NOMO-1 (cell line): ENCODE results near the gene NDST1.
A peak's percentile ranks its signal among the peaks of the same experiment; 100 is the strongest.
"Not testable (repeated sequence)": the region's sequence is repeated elsewhere in the genome, so short reads cannot be mapped to it uniquely, and the experiment has no call there.

Experiments used
- DNase-seq, 2 experiments: peaks; one replicate each; lab custom pipeline; 2025; ENCODE audit not compliant: unreplicated experiment in 2 of 2; lab: John Stamatoyannopoulos, UW

The NDST1 gene

DNA sequence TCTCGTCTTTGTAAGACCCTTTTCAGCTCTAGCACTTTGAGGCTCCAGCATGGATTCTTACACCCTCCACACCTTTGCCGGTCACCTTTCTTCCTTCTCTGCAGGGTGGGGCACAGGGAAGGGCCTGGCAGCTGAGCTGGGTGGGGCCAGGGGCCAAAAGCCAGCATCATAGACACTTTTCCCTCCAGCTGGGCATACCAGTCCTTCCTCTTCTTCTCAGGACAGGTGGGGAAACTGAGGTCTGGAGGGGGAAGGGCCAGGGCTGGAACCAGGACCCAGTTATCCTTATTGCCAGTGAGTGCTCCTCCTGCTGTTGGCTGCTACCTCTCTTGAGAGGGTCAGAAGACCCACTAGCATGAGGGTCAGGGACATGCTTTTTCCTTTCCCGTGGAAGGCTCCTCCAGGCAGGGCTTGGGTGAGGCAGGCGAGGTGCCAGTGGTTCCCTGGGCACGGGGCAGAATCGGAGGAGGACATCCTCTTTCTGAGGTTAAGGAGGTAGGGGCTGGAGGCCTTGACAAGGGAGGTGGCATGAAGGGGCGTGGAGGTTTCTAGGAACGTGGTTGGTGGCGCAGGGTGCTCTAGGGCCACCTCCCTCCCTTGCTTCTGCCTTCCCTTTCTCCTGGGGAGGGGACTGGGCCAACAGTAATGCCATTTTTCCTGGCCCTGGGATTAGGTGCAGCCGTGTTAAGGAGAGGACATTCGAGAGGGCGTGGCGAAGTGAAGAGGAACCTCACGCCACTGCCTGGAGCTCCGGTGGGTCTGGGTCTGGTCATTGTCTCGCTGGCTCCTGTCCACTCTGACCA is at the start of gene NDST1:
TSS of gene NDST1 (plus strand) at position 658 of the 803 bp plus-strand sequence. CDS start 13,124 bp downstream, outside the sequence.
- DNase-seq = no peak

DNA sequence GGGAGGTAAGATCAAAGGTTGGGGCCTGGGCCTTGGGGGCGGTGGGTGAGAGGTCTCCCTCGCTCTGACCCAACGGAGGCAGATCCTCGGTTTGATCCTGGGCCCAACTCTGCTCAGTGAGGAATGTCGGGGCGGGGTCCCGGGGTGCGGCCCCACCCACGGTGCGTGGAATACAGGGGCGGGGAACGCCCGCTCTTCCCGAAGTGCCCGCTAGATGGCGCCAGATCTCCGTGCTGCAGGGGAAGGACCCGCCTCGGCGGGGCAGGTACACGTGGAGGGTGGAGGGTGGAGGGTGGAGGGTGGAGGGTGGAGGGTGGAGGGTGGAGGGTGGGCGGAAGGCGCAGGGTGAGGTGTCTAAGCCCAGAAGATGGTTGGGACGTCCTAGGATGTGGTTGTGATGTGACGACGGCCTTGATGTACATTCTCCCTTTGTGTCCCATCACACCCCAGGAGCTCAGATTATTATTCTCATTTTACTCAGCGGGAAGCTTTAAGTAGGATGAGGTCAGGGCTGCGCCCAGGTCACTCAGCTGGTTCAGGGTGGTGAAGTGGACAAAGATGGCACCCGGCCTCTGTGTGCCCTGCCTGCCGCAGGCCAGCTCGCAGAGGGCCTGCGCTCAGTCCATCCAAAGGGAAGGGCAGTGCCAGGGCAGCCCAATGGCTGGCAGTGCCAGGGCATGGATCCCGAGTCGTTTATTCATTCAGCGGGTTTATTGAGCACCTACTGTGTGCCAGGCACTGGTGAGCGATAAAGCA is 49.0 kb upstream of the NDST1 start:
- DNase-seq = peak in 1 of 2 experiments; percentile 70

DNA sequence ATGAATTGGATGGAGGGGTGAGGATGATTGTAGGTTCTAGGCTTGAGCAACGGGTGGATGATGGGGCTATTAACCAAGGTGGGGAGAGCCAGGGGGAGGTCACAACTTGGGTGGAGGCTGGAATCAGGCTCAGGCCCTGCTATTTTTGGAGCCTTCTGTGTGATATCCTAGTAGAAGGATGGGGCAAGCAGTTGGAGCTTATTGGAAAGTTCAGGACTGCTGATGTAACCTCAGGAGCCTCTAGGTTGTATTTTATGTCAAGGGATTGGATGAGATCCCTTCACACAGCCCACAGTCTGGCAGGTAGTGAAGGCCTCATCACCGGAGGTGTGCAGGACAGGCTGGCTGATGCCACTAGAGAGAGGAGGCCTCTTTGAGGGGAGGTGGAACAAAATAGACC is 47.1 kb upstream of the NDST1 start:
- DNase-seq = no peak

DNA sequence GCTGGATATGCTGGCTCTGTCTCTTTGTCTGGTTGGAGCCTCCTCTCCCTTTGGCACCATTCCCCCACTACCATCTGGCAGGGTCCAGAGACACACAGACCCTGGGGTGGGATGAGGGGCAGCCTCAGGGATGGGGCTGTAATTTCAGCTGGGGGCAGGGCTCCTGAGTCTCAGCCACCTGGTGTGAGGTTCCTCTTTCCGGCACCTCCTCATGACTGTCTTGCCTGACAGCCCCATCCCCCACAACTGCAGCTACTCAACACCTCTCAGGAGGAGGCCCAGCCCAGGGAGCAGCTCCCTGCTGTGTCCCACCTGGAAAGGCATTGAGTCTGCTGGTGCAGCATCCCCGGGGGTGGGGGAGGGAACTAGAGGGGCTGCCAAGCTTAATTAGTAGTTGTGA is 46.7 kb upstream of the NDST1 start:
- peak; percentile 66 for DNase-seq

DNA sequence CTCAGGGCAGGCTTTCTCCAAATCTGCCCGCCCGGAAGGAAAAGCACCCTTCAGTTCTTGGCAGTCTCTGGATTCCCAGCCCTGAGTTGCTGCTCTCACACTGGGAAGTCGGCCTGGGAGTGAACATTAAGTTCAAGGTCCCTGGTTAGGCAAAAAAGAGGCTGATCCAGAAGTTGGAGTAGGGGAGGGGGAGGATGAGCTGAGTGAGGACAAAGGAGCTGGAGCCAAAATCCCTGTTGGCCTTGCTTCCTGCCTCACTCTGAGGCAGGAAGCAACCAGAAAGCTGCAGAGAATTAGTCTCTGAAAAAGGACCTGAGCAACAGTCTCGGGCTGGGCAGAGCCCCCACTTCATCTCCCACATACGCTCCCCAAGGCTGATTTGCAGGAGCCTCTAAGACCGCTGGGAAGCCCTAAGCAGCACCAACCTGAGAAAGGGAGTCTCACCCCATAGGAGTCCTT is 43.3 kb upstream of the NDST1 start:
- DNase-seq = no peak

DNA sequence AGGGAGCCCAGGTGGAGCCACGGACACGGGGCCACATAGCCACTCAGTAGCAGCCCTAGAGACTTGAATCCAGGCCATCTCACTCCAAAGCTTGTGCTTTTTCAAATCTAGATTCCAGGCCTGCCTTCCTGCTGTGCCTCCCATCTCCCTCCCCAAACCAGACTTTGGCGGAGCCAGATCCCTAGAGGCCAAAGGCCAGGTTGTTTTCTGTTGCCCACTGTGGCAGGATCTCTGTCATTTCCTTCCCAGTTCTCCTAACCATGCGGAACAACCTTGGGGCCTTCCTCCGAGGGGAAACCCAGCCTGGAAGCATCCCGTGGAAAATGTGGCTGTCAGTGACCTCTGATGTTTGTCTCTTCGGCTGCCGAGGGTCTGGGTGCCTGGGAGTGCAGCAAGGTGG is 42.0 kb upstream of the NDST1 start:
- DNase-seq = no peak

DNA sequence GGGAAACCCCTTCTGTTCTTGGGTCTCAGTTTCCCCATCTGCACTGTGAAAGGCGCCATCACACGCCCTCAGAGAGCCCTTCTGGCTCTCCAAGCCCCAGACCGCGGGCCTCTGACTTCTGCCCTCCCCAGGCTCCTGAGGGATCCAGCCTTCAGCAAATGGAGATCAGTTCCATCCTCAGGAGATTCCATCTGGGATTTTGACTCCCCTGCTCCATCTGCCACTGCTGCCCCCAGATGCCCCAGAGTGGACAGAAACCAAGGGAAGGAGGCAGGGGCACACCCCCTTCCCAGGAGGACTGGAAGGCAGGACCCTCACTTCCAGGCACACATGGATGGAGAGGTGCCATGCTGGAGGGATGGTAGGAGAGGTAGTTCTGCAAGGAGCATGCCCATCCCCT is 39.7 kb upstream of the NDST1 start:
- DNase-seq = no peak

DNA sequence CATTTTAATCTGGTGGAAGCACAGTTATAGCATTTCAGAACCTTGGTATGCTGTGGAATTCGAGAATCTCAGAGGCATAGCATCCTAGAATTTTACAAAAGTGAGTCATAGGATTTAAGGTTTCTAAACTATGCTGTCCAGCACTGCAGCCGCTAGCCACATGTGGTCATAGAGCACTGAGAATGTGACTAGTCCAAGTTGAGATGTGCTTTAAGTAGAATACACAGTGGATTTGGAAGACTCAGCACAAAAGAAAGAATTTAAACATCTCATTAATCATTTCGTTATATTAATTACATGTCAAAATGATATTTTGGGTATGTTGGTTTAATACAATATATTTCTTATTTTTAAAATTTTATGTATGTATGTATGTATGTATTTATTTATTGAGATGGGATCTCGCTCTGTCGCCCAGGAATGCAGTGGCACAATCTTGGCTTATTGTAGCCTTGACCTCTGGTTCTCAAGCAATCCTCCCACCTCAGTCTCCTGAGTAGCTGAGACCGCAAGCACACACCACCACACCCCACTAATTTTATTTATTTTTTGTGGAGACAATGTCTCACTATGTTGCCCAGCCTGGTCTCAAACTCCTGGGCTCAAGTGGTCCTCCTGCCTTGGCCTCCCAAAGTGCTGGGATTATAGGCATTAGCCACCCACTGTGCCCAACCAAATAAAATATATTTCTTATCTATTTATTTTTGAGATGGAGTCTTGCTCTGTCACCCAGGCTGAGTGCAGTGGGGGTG is 38.0 kb upstream of the NDST1 start:
- no peak for DNase-seq

DNA sequence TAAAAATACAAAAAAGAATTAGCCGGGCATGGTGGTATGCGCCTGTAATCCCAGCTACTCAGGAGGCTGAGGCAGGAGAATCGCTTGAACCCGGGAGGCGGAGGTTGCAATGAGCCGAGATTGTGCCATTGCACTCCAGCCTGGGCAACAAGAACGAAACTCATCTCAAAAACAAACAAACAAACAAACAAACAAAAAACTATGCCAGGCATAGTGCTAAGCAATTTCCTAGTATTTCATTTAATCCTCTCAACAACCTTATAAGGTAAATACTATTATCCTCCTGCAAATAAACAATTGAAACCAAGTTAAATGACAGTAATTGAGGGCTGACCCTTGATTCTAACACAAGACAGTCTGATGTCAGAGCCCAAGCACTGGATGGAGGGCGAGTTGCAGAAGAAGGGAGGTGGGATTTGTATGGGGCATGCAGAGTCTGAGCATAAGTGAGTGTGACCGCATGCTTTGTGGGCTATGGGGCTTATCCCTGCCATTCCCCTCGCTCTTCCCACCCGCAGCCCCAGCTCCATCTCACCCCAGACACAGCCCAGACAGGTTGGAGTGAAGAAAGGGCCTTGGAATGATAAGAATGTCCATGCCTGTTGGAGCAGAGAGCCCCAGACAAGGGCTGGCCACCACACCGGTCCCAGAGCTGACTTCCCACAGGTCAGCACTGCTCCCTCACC is 34.1 kb upstream of the NDST1 start:
- DNase-seq = no peak

DNA sequence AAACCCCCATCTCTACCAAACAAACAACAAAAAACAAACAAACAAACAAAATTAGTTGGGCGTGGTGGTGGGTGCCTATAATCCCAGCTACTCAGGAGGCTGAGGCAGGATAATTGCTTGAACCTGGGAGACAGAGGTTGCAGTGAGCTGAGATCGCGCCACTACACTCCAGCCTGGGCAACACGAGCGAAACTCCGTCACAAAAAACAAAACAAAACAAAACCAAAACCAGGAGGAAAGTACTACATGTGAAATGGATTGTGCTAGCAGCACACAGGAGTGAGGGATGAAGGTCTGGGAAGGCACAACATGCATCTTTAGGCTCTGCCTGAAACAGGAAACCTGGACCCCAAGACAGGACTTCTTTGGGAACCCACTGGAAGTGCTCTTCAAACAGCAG is 31.4 kb upstream of the NDST1 start:
- DNase-seq = not testable (repeated sequence)

DNA sequence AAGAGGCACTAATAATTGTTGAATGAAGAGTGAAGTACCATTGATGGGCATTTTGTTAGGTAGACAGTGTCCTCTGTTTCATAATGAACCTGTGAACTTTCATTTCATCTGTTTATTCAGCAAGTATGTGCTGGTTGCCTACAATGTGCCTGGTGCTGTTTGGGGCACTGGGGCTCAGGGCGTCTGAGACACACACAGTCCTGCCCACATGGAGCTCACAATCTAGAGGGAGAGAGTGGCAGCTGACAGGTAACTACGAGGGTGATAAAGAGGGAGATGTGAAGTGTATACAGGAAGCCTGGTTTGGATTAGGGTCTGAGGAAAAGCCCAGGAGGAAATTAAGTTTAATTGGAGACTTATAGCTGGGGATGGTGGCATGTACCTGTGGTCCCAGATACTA is 28.5 kb upstream of the NDST1 start:
- no peak for DNase-seq

DNA sequence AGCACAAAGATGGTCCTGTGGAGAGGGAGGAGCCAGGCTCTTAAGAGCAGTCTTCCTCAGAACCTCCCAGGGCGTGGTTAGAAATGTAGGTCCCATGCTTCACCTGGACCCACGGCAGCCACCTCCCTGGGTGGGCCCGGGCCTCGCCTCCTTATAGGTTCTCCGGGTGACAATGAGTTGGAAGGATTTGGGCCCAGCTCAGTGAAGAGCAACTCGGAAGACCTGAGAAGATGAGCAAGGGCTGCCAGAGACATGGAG is 26.3 kb upstream of the NDST1 start:
- DNase-seq = no peak

DNA sequence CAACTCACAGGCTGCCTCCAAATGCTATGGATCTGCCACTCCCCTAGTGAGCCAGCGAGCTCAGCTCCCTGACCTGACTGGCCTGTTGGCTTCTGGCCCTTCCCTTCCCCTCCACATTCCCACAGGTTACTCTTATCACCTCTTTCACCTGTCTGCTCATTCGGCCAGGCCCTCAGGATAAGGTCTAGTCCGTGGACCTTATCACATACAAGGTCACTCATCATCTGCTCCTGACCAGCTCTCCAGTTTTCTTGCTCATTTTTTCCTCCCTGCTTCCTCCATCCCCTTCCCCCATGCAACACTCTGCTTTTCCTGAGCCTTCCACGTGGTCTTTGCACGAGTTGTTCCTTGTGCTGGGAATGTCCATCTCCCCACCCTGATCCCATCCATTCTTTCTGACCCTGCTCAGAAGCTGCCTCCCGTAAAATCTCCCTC is 25.9 kb upstream of the NDST1 start:
- DNase-seq = no peak

DNA sequence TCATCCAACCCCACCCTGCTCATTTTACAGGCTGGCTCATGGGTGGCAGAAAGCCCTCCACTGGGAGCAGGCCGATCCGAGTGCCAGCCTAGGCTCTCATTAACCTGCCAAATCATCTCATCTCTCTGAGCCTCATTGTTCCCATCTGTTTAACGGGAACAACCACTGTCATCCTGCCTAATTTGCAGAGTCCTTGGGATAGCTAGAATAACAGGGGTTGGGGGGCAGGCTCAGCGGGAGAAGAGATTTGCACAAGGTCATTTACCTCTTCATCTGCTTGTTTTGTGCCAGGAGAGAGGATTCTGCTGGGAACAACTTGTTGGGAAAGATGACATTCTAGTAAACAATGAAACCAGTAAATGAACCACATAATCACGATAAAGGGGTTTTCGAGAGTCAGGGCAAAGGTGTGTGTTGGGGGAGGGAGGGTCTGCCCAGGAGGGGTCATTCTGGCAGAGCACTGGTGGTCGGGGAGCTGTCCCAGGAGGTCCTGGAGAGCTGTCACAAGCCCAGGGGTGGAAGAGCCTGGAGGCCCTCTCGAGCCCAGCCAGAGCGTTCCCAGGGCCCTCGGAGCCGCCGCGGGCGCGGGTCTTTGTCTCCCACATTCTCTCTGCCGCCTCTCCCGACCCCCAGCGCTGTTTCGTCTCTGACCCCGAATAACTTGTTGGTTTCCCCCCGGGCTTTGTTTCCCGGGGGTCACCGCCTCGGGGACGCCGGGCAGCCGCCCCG is 22.8 kb upstream of the NDST1 start:
- DNase-seq = no peak

DNA sequence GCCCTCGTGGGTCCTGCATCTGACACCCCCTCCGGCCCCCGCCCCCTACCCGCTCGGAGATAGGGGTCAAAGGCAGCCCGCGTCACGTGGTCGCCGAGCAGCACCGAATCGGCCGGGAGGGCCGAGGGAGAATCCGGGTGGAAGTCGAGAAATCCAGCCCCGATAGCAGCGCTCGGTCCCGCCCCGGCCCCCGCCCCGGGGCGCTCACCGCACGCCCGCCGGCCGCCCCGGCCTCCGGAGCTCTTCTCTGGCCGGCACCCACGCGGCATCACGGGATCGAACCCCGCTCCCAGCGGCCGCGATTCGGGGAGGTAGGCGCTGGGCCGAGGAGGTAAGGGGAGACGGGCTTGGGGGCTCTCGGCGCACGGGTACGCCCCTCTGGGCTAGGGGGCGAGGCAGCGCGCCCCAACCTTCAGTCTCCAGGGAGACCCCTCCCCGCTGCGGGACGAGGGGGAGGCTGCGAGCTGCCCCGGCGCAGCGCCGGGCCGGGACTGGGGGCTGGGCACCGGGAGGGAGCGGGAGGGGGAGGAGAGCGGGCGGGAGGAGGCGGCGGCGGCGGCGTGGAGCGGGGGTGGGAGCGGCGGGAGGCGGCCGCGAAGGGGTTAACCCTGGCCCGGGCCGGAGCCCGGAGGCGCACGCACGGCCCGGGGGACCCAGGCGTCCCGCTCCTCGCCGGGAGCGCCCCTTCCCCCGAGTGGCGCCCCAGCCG is 22.1 kb upstream of the NDST1 start:
- no peak for DNase-seq

DNA sequence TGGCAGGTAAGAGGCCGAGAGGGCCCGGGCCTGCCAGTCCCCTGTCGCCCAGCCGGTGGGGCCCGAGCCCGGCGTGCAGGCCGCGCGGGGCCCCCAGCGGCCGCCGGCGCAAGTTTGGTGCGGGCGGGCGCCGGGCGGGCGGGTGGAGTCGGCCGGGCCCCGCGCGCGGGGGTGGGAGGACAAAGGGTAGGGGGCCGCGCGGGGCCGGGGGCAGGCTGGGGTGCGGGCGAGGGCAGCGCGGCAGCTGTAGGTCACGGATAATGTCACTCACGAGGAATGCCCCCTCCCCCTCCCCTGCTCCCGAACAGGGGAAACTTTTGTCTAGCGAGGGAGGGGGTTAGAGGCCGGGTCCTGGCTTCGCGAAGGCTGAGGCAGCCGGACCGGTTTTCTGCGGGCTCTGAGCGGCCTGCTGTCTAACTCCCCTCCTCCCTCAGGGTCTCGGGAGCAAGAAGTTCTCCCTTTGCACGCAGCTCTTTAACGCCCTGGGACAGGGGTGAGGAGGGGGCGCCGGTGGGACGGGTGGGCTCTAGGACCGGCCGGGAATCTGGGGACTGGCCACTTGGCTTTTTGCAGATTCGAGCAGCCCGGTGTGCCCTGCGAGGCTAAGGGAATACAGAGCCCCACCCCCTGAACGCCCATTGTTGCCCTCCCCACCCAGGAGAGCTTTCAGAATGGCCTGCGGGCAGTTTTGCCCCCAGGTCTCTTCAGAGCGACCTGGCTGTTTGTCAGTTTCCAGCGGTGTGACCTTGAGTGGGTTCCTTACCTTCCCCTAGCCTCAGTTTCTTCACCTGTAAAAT is 21.3 kb upstream of the NDST1 start:
- DNase-seq = peak; percentile 27 to 30

DNA sequence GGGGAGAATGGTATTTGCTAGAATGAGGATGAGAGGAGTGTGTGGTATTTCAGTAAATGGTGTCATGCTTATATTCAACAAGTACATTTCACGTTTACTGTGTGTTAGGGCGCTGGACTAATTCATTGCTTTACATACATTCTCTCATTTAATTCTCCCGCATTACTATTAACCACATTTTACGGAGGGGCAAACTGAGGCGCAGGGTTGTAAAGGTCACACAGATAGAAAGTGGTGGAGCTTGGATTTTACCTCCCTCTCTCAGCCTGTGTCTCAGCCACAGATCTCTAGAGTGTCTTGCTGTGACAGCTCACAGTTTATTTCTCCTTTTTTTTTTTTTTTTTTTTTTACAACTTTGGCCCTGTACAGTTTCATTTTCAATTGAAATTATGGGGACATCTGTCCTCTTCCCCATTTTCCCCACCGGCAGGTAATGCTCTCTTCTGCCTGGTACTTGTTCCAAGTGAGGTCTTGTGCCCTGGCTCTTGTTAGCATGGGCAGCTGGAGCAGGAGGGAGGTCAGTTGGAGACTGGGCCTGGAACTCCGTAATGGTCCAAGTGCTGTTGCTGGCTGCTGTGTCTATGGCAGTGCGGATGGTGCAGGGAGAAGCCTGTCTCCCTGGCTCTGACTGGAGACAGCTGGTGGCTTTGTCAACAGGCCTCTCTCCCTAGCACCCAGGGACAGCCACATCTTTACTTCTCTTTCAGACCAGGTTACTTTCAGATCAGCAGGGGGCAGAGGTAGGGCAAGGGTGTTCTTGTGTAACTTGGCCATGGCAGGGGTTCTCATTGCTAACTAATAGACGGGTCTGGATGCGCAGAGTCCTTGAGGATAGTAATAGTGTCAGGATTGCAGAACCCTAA is 20.5 kb upstream of the NDST1 start:
- DNase-seq = peak; percentile 65 to 79
